HCT116 (cell line): ENCODE results near the gene CREBBP. TPM values are rescaled to one million over a fixed set of nuclear protein-coding genes. Genes with fewer than 3 reads are reported as not detected.

Experiments used
- ATAC-seq: fragments of 200-7000 bp; cut with Tn5 transposase; 2 replicates; pipeline ENCODE4 v1.9.1; 2020; ENCODE audit warnings: mild to moderate bottlenecking, moderate library complexity
- BruUV-seq: library from RNA; stranded (reverse); fragments of 400-500 nt; replicated peaks from 2 replicates; lab custom pipeline; 2021; lab: Mats Ljungman, UMichigan
- CTCF ChIA-PET: fragments of 300-600 bp; sonication (Branson Sonifier 250); formaldehyde crosslinking; loops from one replicate; lab custom pipeline; 2021; ENCODE audit warnings: antibody characterized with exemption; lab: Charles Lee
- POLR2A ChIA-PET: fragments of 300-600, 350-600 bp; sonication (Branson Sonifier 250); formaldehyde crosslinking; loops from one replicate; lab custom pipeline; 2021; ENCODE audit warnings: antibody characterized with exemption; lab: Charles Lee
- RAD21 ChIA-PET, 2 experiments: fragments of 300-600 bp; sonication (Branson Sonifier 250); formaldehyde crosslinking; loops; one replicate each; lab custom pipeline; 2023; ENCODE audit warnings: low total read pairs in 2 of 2; ENCODE audit not compliant: uncharacterized antibody in 2 of 2, unreplicated experiment in 2 of 2, low non-redundant PET in 1 of 2; lab: Charles Lee
- DNase-seq: peaks from one replicate; pipeline ENCODE4 v3.0.0-alpha.2; 2010; ENCODE audit warnings: low read depth, low spot score
- H2AFZ ChIP-seq: fragments of 200-600 bp; shearing (Covaris generic), sonication (generic); 2 replicates; pipeline ENCODE4 v1.6.1; 2017; ENCODE audit warnings: low read depth, mixed run types, mixed read lengths, antibody characterized with exemption, low read length; ENCODE audit not compliant: poor library complexity, severe bottlenecking
- H3K27ac ChIP-seq: 2 replicates; pipeline ENCODE4 v1.5.1; 2012; ENCODE audit warnings: low read depth, low read length
- H3K27me3 ChIP-seq: fragments of 200-600 bp; sonication (generic); 2 replicates; pipeline ENCODE4 v1.6.1; 2016; ENCODE audit warnings: mixed run types, low read length, mixed read lengths; ENCODE audit not compliant: insufficient read depth
- H3K36me3 ChIP-seq, 2 experiments: fragments of 200-500 bp in 1 of 2; fragments of 200-600 bp in 1 of 2; sonication (Bioruptor generic) in 1 of 2; sonication (generic) in 1 of 2; 2 replicates each; pipeline versions ENCODE4 v1.5.1 to v1.6.1; 2014 to 2016; ENCODE audit warnings: low read length in 2 of 2, inconsistent platforms in 1 of 2, mixed read lengths in 1 of 2, mixed run types in 1 of 2; ENCODE audit not compliant: insufficient read depth in 2 of 2, control insufficient read depth in 1 of 2
- H3K4me1 ChIP-seq, 2 experiments: fragments of 200-600 bp in 1 of 2; sonication (generic) in 1 of 2; 2 replicates each; pipeline versions ENCODE4 v1.5.1 to v1.6.1; 2012 to 2017; ENCODE audit warnings: low read length in 2 of 2, inconsistent platforms in 1 of 2, mild to moderate bottlenecking in 1 of 2, mixed read lengths in 1 of 2, mixed run types in 1 of 2, moderate library complexity in 1 of 2; ENCODE audit not compliant: insufficient read depth in 2 of 2, control insufficient read depth in 1 of 2
- H3K4me2 ChIP-seq: fragments of 200-600 bp; sonication (generic); 2 replicates; pipeline ENCODE4 v1.6.1; 2017; ENCODE audit warnings: mixed run types, low read length, mixed read lengths
- H3K4me3 ChIP-seq, 2 experiments: fragments of 200-600 bp in 1 of 2; sonication (generic) in 1 of 2; replicated peaks in 1 of 2; 2 replicates each; pipeline ENCODE4 v1.5.1; 2011 to 2016; ENCODE audit warnings: low read length in 2 of 2, control low read depth in 1 of 2, low read depth in 1 of 2, mild to moderate bottlenecking in 1 of 2, mixed read lengths in 1 of 2, mixed run types in 1 of 2
- H3K79me2 ChIP-seq: fragments of 200-600 bp; sonication (generic); 2 replicates; pipeline ENCODE4 v1.6.1; 2017; ENCODE audit warnings: mild to moderate bottlenecking, mixed run types, low read length, moderate library complexity, mixed read lengths; ENCODE audit not compliant: insufficient read depth
- H3K9ac ChIP-seq: fragments of 200-600 bp; sonication (generic); 2 replicates; pipeline ENCODE4 v1.6.1; 2016; ENCODE audit warnings: low read length, mixed read lengths
- H3K9me2 ChIP-seq: fragments of 200-600 bp; sonication (generic), shearing (Covaris generic); 2 replicates; pipeline ENCODE4 v1.6.1; 2017; ENCODE audit warnings: mixed run types, mild to moderate bottlenecking, moderate library complexity; ENCODE audit not compliant: insufficient read depth
- H3K9me3 ChIP-seq, 2 experiments: fragments of 200-500 bp in 1 of 2; fragments of 200-600 bp in 1 of 2; sonication (Bioruptor generic) in 1 of 2; sonication (generic) in 1 of 2; 2 replicates each; pipeline ENCODE4 v1.6.1; 2014 to 2017; ENCODE audit warnings: low read length in 2 of 2, mixed read lengths in 2 of 2, inconsistent platforms in 1 of 2, low read depth in 1 of 2, mild to moderate bottlenecking in 1 of 2, mixed run types in 1 of 2, moderate library complexity in 1 of 2; ENCODE audit not compliant: control insufficient read depth in 1 of 2, insufficient read depth in 1 of 2
- H4K20me1 ChIP-seq: fragments of 200-600 bp; sonication (generic), shearing (Covaris generic); 2 replicates; pipeline ENCODE4 v1.6.1; 2017; ENCODE audit warnings: mixed run types, mild to moderate bottlenecking, moderate library complexity; ENCODE audit not compliant: insufficient read depth
- CTCF ChIP-seq, 3 experiments: fragments of 200-600 bp in 1 of 3; sonication (generic) in 1 of 3; IDR thresholded peaks in 2 of 3; conservative IDR thresholded peaks in 1 of 3; 2 replicates each; pipeline ENCODE4 v1.5.1; 2012 to 2017; ENCODE audit warnings: low read depth in 2 of 3, low read length in 2 of 3, antibody characterized with exemption in 1 of 3, borderline replicate concordance in 1 of 3, control low read depth in 1 of 3, mild to moderate bottlenecking in 1 of 3, mixed read lengths in 1 of 3, mixed run types in 1 of 3, moderate library complexity in 1 of 3; ENCODE audit not compliant: insufficient read depth in 1 of 3
- YY1 ChIP-seq: IDR thresholded peaks from 2 replicates; pipeline ENCODE4 v1.6.1; 2011; ENCODE audit warnings: low read length, low read depth, moderate library complexity, mild to moderate bottlenecking; ENCODE audit not compliant: insufficient replicate concordance; ENCODE audit errors: extremely low read depth
- ZBTB33 ChIP-seq: IDR thresholded peaks from 2 replicates; pipeline ENCODE4 v1.6.1; 2011; ENCODE audit warnings: mild to moderate bottlenecking, low read length, moderate library complexity; ENCODE audit not compliant: insufficient replicate concordance; ENCODE audit errors: extremely low read depth
- ZNF274 ChIP-seq: fragments of 200-500 bp; sonication (Bioruptor generic); IDR thresholded peaks from 2 replicates; pipeline ENCODE4 v1.6.1; 2014; ENCODE audit warnings: mild to moderate bottlenecking, low read depth, low read length, inconsistent platforms
- intact Hi-C: fragments of 100-400 bp; cut with micrococcal nuclease; formaldehyde crosslinking; loops from 2 replicates; pipeline ENCODE4 v1.10.0; 2022
- total RNA-seq: library from RNA; stranded (reverse); gene quantifications from one replicate; pipeline ENCODE4 v1.2.1, GENCODE V29; 2021; ENCODE audit not compliant: unreplicated experiment

The CREBBP gene
- total RNA-seq, 1 experiment from 2014 or later = 42.7 TPM

- ChIA-PET CTCF (no interaction called here), RAD21 (no interaction called here), POLR2A (no interaction called here)
- peaks cover 96% of the 10 kb centered on the region for H3K79me2 ChIP-seq
- no peak overlapping the region for H2AFZ ChIP-seq
- H3K27me3 ChIP-seq = no peaks in the 10 kb centered on the region
- TF ChIP-seq ZBTB33 = no peak
- H3K4me3 ChIP-seq = no peak overlapping the region
- ATAC-seq (no peak), DNase-seq (no peak)
- no peaks in the 10 kb centered on the region for H3K9me3 ChIP-seq
- no peak overlapping the region for H3K9ac ChIP-seq
- intact Hi-C loops = no loop called here
- BruUV-seq = no TSS peak
- H3K36me3 ChIP-seq = no peaks in the 10 kb centered on the region
- no peak overlapping the region for H3K27ac ChIP-seq
- peaks cover 21% of the 10 kb centered on the region for H4K20me1 ChIP-seq
- no peaks in the 10 kb centered on the region for H3K9me2 ChIP-seq
- peaks cover 0 to 4% of the 10 kb centered on the region in 2 experiments; a peak in 3 of 4 replicates for H3K4me1 ChIP-seq
- H3K4me2 ChIP-seq = no peak overlapping the region
Observed at GRCh38 chr16:3814755-3815154, 65.8 kb downstream of the CREBBP start.

GRCh38 chr16:3812469-3813172, 67.9 kb downstream of the CREBBP start:
- ATAC-seq (no peak), DNase-seq (no peak)
- H3K9me3 ChIP-seq = no peaks in the 10 kb centered on the region
- H3K4me2 ChIP-seq = no peak overlapping the region
- H3K4me1 ChIP-seq = no peaks in the 10 kb centered on the region
- RAD21 ChIA-PET = no interaction called here
- H3K27ac ChIP-seq = no peak overlapping the region
- H3K79me2 ChIP-seq = peaks cover 83% of the 10 kb centered on the region
- 0 out of 4 replicates have a peak, but pooled peaks cover 2% of the 10 kb centered on the region in 2 experiments for H3K36me3 ChIP-seq
- intact Hi-C loops = no loop called here
- H3K27me3 ChIP-seq = no peaks in the 10 kb centered on the region
- H3K9ac ChIP-seq = no peak overlapping the region
- BruUV-seq = no TSS peak
- POLR2A ChIA-PET = no interaction called here
- H4K20me1 ChIP-seq = peaks cover 14% of the 10 kb centered on the region
- no peak overlapping the region for H3K4me3 ChIP-seq
- no peak overlapping the region for H2AFZ ChIP-seq
- CTCF ChIA-PET = no interaction called here
- TF ChIP-seq YY1 = no peak
- no peak for TF ChIP-seq ZNF274
- no peak for TF ChIP-seq CTCF (IDR thresholded peaks at IDR 0.05 in 2 of 3, conservative IDR thresholded peaks at IDR 0.05 in 1 of 3; ENCODE audit: borderline replicate concordance in 1 of 3, insufficient read depth in 1 of 3, low read depth in 2 of 3, low read length in 2 of 3)
- no peaks in the 10 kb centered on the region for H3K9me2 ChIP-seq
